Fibroblast of lung (primary cell): ENCODE measurements around the gene UGGT1. TPM values are rescaled to one million over a fixed set of nuclear protein-coding genes. Genes with fewer than 3 reads are reported as not detected.

Experiments
- DNase-seq, 2 donors: peaks; one replicate each; pipeline versions ENCODE4 v3.0.0 to v3.0.0-alpha.2; 2010; ENCODE audit warnings: low read depth in 2 of 2
- H2AFZ ChIP-seq: 2 replicates; pipeline ENCODE4 v1.5.1; 2012; ENCODE audit warnings: low read length, control low read depth, inconsistent platforms
- H3K27ac ChIP-seq: 2 replicates; pipeline ENCODE4 v1.5.1; 2011; ENCODE audit warnings: low read length, control low read depth; ENCODE audit not compliant: insufficient read depth
- H3K27me3 ChIP-seq: 2 replicates; pipeline ENCODE4 v1.5.1; 2011; ENCODE audit warnings: mild to moderate bottlenecking, low read length; ENCODE audit not compliant: control insufficient read depth, insufficient read depth
- H3K36me3 ChIP-seq: 2 replicates; pipeline ENCODE4 v1.5.1; 2011; ENCODE audit warnings: low read length; ENCODE audit not compliant: control insufficient read depth, insufficient read depth
- H3K4me1 ChIP-seq: 2 replicates; pipeline ENCODE4 v1.5.1; 2011; ENCODE audit warnings: low read length; ENCODE audit not compliant: control insufficient read depth, insufficient read depth; ENCODE audit errors: extremely low read depth
- H3K4me2 ChIP-seq: 2 replicates; pipeline ENCODE4 v1.5.1; 2011; ENCODE audit warnings: low read length, control low read depth; ENCODE audit not compliant: insufficient read depth; ENCODE audit errors: extremely low read depth
- H3K4me3 ChIP-seq, 4 experiments: fragments of 200-600 bp in 1 of 4; sonication (generic) in 1 of 4; replicated peaks in 1 of 4; 2 replicates each; pipeline ENCODE4 v1.5.1; 2011 to 2016; ENCODE audit warnings: low read length in 4 of 4, low read depth in 3 of 4, mild to moderate bottlenecking in 3 of 4, control low read depth in 2 of 4, inconsistent platforms in 1 of 4, mixed read lengths in 1 of 4; ENCODE audit not compliant: insufficient read depth in 1 of 4; ENCODE audit errors: control extremely low read depth in 1 of 4
- H3K79me2 ChIP-seq: 2 replicates; pipeline ENCODE4 v1.5.1; 2012; ENCODE audit warnings: mild to moderate bottlenecking, low read length, inconsistent platforms; ENCODE audit not compliant: control insufficient read depth, insufficient read depth
- H3K9ac ChIP-seq: 2 replicates; pipeline ENCODE4 v1.5.1; 2011; ENCODE audit warnings: mild to moderate bottlenecking, low read length, control low read depth; ENCODE audit not compliant: insufficient read depth
- H3K9me3 ChIP-seq: 2 replicates; pipeline ENCODE4 v1.5.1; 2012; ENCODE audit warnings: low read depth, low read length; ENCODE audit not compliant: control insufficient read depth, insufficient read depth
- H4K20me1 ChIP-seq: 2 replicates; pipeline ENCODE4 v1.5.1; 2011; ENCODE audit warnings: low read length; ENCODE audit not compliant: control insufficient read depth, insufficient read depth; ENCODE audit errors: extremely low read depth
- EZH2 ChIP-seq: IDR thresholded peaks from 2 replicates; pipeline ENCODE4 v1.5.1; 2012; ENCODE audit warnings: low read length, control low read depth, mild to moderate bottlenecking; ENCODE audit errors: missing control alignments
- polyA plus RNA-seq, 2 donors: library from polyadenylated mRNA; depleted of rRNA in 1 of 2; stranded (reverse) in 1 of 2; unstranded in 1 of 2; fragments of >200 nt; gene quantifications; 2 replicates each; pipeline ENCODE4 v1.2.1, GENCODE V29; 2011 to 2012; ENCODE audit warnings: missing spikeins in 1 of 2
- total RNA-seq: library from RNA; depleted of rRNA; stranded (reverse); fragments of >200 nt; gene quantifications from 2 replicates; pipeline ENCODE4 v1.2.1, GENCODE V29; 2014
- TF ChIP-seq, protein P1 (sequence below), 2 donors: IDR thresholded peaks in 1 of 2; conservative IDR thresholded peaks in 1 of 2; 1 replicate in 1 of 2; 2 replicates in 1 of 2; pipeline ENCODE4 v1.5.1; 2011 to 2012; ENCODE audit warnings: low read length in 2 of 2, control low read depth in 1 of 2, inconsistent platforms in 1 of 2, low read depth in 1 of 2, mild to moderate bottlenecking in 1 of 2

Gene UGGT1
- total and polyA plus RNA-seq, 2 donors (not counting 1 experiment from before 2014, with no cell fraction given), result 59.3 to 87.9 TPM

DNA sequence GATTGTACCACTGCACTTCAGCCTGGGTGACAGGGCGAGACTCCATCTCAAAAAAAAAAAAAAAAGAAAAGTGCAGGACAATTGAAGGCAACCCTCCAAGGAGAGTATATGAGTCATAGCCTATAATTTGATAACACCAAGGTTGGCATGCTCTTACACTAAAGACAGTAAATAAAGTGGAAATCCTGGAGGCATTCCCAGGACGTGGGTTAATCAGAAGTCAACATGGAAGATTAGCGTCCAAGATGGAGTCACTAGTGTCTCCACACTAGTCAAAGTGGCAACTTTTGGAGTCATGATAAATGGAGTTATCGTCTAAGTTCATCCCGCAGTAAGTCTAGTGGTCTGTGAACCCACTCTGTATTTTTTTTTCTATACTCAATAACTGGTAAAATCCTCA lies 21.2 kb upstream of the UGGT1 start:
- Histone ChIP-seq H3K27ac (no peak overlapping the region), H3K27me3 (no peaks in the 10 kb centered on the region), H3K79me2 (no peaks in the 10 kb centered on the region), H3K9me3 (no peaks in the 10 kb centered on the region), H3K4me3 (no peak overlapping the region), H2AFZ (no peak overlapping the region), H3K36me3 (no peaks in the 10 kb centered on the region), H3K4me2 (no peak overlapping the region), H4K20me1 (no peaks in the 10 kb centered on the region), H3K9ac (no peak overlapping the region), H3K4me1 (no peaks in the 10 kb centered on the region)
- DNase-seq, result peak; percentile 54 to 67
- TF ChIP-seq, protein P1, sequence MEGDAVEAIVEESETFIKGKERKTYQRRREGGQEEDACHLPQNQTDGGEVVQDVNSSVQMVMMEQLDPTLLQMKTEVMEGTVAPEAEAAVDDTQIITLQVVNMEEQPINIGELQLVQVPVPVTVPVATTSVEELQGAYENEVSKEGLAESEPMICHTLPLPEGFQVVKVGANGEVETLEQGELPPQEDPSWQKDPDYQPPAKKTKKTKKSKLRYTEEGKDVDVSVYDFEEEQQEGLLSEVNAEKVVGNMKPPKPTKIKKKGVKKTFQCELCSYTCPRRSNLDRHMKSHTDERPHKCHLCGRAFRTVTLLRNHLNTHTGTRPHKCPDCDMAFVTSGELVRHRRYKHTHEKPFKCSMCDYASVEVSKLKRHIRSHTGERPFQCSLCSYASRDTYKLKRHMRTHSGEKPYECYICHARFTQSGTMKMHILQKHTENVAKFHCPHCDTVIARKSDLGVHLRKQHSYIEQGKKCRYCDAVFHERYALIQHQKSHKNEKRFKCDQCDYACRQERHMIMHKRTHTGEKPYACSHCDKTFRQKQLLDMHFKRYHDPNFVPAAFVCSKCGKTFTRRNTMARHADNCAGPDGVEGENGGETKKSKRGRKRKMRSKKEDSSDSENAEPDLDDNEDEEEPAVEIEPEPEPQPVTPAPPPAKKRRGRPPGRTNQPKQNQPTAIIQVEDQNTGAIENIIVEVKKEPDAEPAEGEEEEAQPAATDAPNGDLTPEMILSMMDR (conservative IDR thresholded peaks at IDR 0.05 in 1 of 2, IDR thresholded peaks at IDR 0.05 in 1 of 2; ENCODE audit: low read depth in 1 of 2, low read length in 2 of 2), result no peak
- no peak for TF ChIP-seq EZH2

DNA sequence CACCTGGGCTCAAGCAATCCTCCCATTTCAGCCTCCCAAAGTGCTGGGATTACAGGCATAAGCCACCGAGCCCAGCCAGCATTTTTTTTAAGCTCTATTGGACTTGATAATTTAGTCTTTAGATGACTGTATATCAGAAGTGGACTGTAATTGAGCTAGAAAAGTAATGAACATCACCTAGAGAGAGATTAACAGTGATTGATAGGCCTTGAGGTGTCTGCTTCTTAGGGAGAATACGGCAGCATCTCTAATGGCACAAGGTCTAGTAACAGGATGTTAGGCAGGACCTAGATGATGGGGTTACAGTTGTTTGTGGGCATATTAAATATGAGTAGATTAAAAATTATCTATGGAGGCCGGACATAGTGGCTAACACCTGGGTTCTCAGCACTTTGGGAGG lies 17.7 kb upstream of the UGGT1 start:
- no peaks in the 10 kb centered on the region for H3K27me3 ChIP-seq
- no peak for DNase-seq
- no peak overlapping the region for H3K4me2 ChIP-seq
- H3K79me2 ChIP-seq, result no peaks in the 10 kb centered on the region
- TF ChIP-seq, protein P1 (conservative IDR thresholded peaks at IDR 0.05 in 1 of 2, IDR thresholded peaks at IDR 0.05 in 1 of 2; ENCODE audit: low read depth in 1 of 2, low read length in 2 of 2), result no peak
- TF ChIP-seq EZH2, result no peak
- H3K36me3 ChIP-seq, result no peaks in the 10 kb centered on the region
- H4K20me1 ChIP-seq, result no peaks in the 10 kb centered on the region
- no peak overlapping the region for H3K4me3 ChIP-seq
- no peaks in the 10 kb centered on the region for H3K4me1 ChIP-seq
- H3K27ac ChIP-seq, result no peak overlapping the region
- H3K9me3 ChIP-seq, result no peaks in the 10 kb centered on the region
- no peak overlapping the region for H3K9ac ChIP-seq
- no peak overlapping the region for H2AFZ ChIP-seq

DNA sequence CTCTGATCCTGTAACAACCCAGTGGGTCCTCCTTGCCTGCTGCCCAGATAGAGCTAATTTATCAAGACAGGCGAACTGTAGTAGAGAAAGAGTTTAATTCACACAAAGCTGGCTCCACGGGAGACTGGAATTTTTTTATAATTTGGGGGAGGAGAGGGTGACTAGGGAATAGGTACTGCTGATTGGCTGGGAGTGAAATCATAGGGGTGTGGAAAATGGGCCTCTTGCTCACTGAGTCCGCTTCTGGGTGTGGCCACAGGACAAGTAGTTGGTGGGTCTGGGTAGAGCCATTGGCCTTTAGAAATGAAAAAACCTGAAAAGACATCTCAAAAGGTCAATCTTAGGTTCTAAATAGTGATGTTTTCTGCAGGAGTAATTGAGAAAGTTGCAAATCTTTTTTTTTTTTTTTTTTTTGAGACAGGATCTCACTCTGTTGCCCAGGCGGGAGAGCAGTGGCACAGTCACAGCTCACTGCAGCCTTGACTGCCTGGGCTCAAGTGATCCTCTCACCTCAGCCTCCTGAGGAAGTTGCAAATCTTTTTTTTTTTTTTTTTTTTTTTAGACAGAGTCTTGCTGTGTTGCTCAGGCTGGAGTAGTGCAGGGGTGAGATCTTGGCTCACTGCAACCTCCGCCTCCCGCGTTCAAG lies 14.4 kb upstream of the UGGT1 start:
- H4K20me1 ChIP-seq, result no peaks in the 10 kb centered on the region
- no peaks in the 10 kb centered on the region for H3K9me3 ChIP-seq
- H3K79me2 ChIP-seq, result no peaks in the 10 kb centered on the region
- H3K4me1 ChIP-seq, result no peaks in the 10 kb centered on the region
- H3K27me3 ChIP-seq, result no peaks in the 10 kb centered on the region
- no peak overlapping the region for H3K9ac ChIP-seq
- H3K4me3 ChIP-seq, result no peak overlapping the region
- H3K4me2 ChIP-seq, result no peak overlapping the region
- DNase-seq, result no peak
- TF ChIP-seq, protein P1 (conservative IDR thresholded peaks at IDR 0.05 in 1 of 2, IDR thresholded peaks at IDR 0.05 in 1 of 2; ENCODE audit: low read depth in 1 of 2, low read length in 2 of 2), result no peak
- TF ChIP-seq EZH2, result no peak
- no peak overlapping the region for H2AFZ ChIP-seq
- H3K27ac ChIP-seq, result no peak overlapping the region
- no peaks in the 10 kb centered on the region for H3K36me3 ChIP-seq
